Stimulated activated naive CD8-positive, alpha-beta T cell treated with anti-CD3 and anti-CD28 coated beads, Interleukin-15, amount 100 ng/mL, for 72 hours (primary cell): ENCODE results near the gene SIRT7.

ENCODE experiments used
- ATAC-seq: fragments of 150-1000 bp; cut with Tn5 transposase; 2 replicates; pipeline ENCODE4 v1.10.0; 2021; ENCODE audit warnings: mild to moderate bottlenecking, moderate library complexity
- DNase-seq, 2 donors: peaks; one replicate each; pipeline ENCODE4 v3.0.0; 2021 to 2022
- H3K27ac Mint-ChIP-seq, 2 donors: one replicate each; pipeline ENCODE4 v1.8.0; 2022; ENCODE audit warnings: mild to moderate bottlenecking in 2 of 2, mixed read lengths in 2 of 2, moderate library complexity in 2 of 2
- H3K27me3 Mint-ChIP-seq: one replicate; pipeline ENCODE4 v1.8.0; 2022; ENCODE audit warnings: mixed read lengths
- H3K4me1 Mint-ChIP-seq: one replicate; pipeline ENCODE4 v1.8.0; 2022; ENCODE audit warnings: mild to moderate bottlenecking, mixed read lengths
- H3K4me3 Mint-ChIP-seq, 2 donors: one replicate each; pipeline ENCODE4 v1.8.0; 2022; ENCODE audit warnings: mild to moderate bottlenecking in 2 of 2, mixed read lengths in 2 of 2, moderate library complexity in 1 of 2
- H3K9me3 Mint-ChIP-seq, 2 donors: one replicate each; pipeline ENCODE4 v1.8.0; 2022; ENCODE audit warnings: mixed read lengths in 2 of 2

Gene SIRT7

DNA sequence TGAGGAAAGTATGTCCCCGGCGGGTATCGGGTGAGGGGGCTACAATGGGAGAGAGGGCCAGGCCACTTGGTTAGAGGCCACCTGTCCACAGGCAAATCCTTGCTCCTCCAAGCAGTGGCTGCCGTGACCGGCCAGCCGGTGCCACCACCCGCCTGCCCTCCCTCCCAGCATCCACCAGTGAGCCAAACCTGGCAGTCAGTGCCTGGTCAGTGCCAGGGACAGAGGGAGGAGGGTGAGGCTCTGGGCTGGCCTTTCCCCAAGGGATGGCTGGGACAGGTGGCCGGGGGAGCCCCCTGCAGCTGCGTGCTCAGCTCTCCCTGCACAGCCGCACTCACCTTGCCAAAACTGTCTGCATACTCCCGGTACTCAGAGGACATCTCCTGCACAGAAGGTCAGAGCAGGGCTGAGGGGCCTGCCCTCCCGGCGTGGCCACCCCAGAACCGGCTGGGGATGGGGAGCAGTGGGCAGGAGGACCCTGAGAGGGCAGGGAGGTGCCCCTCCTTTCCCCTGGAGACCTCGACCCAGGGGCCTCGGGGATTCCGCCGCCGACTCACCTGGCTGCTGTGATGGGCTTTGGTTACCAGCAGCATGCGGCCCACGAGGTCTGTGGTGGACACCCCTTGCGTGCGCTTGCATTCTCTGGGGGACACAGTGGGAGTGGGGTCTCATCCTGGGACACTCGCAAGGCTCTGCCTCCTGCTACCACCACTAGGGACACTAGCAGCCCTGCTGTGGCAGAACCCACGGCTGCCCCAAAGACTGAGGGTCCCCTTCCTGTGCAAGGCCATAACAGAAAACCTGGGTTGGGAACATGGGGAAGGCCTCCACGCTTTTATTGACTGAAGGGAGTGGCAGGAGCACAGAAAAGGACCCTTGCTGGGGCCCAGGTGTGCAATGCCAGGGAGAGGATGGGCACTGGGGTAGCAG is 10.5 kb downstream of the SIRT7 start:
- Mint-ChIP-seq H3K27me3 (no peaks in the 10 kb centered on the region), H3K4me1 (peaks cover 25% of the 10 kb centered on the region), H3K27ac (no peak overlapping the region), H3K9me3 (no peaks in the 10 kb centered on the region), H3K4me3 (no peak overlapping the region)
- DNase-seq, result no peak
- ATAC-seq, result no peak

DNA sequence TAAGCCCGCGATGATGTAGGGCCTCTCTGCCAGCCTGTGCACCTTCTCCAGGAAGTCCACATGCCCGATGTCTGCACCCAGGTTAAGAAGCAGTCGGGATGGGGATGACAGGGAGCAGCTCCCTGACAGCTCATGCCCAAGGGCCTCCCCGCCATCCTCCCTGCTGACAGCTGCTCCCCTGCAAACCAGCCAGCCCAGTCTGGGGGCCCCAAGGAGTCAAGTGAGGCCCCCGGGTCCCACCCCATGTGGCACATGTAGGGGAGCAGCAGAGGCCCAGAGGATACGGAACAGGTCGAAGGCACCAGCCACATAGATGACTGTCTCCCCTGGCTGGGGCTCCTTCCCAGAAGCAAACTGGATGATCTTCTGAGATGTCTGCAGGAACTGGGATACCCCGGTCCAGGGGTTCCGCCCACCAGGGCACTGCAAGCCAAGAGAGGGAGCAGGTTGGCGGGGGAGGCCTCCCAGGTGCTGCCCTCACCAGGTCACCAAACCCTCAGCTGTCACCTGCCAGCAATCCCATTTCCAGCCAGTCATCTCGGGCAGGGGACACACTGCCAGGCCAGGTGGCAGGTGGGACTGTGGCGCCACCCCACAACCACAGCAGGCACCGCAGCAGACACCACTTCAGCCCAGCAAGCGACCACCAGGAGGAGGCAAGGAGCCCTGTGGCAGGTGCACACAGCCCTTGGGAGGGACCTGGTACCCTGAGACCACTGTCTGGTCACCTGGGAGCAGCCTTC is 11.3 kb downstream of the SIRT7 start:
- Mint-ChIP-seq H3K4me3 (no peak overlapping the region), H3K9me3 (no peaks in the 10 kb centered on the region), H3K27ac (no peak overlapping the region), H3K27me3 (peaks cover 1% of the 10 kb centered on the region), H3K4me1 (peaks cover 17% of the 10 kb centered on the region)
- DNase-seq (no peak), ATAC-seq (no peak)

DNA sequence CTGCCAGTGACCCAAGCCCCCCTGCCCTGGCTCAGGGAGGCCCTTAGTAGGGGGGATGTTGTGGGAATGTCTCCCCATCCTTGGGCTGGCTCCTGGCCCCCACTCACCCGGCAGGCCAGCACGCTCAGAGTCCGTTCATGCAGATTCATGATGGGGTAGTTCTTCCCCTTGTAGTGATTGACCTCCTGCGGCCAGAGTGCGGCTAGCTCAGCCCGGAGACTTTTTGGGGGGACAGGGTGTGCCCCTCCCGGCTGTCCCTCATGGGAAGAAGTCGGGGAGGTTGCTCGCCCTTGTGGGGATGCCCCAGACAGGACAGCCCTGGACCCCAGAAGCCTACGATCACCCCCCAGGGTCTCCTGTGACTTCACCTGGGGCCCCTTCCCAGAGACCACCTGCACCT is 12.0 kb downstream of the SIRT7 start:
- no peak overlapping the region for H3K4me3 Mint-ChIP-seq
- no peak for ATAC-seq
- H3K27me3 Mint-ChIP-seq, result peaks cover 8% of the 10 kb centered on the region
- H3K27ac Mint-ChIP-seq, result no peak overlapping the region
- DNase-seq, result no peak
- H3K4me1 Mint-ChIP-seq, result peaks cover 20% of the 10 kb centered on the region
- H3K9me3 Mint-ChIP-seq, result no peaks in the 10 kb centered on the region

DNA sequence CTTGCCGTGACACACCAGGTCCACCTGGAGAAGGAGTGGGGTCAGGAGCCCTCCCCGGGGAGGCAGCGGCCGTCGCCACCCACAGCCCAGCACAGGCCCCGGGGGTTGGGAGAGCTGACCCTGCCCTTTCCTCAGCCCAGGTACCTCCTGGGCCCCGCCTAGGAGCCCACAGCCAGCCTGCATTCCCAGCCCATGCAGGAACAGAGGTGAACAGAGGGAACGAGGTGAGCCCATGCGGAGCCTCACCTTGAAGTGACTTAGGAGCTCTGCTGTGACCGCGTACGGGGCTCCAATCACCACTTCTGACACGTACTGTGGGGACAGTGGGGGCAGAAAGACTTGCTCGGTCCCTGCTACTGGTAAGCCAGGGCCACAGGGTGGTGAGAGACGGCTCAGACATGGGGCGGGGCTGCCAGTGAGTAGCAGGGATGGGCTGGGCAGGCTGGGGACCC is 12.5 kb downstream of the SIRT7 start:
- H3K27me3 Mint-ChIP-seq, result peaks cover 13% of the 10 kb centered on the region
- no peak overlapping the region for H3K27ac Mint-ChIP-seq
- H3K4me3 Mint-ChIP-seq, result no peak overlapping the region
- H3K4me1 Mint-ChIP-seq, result peaks cover 24% of the 10 kb centered on the region
- H3K9me3 Mint-ChIP-seq, result no peaks in the 10 kb centered on the region
- DNase-seq, result no peak
- no peak for ATAC-seq

DNA sequence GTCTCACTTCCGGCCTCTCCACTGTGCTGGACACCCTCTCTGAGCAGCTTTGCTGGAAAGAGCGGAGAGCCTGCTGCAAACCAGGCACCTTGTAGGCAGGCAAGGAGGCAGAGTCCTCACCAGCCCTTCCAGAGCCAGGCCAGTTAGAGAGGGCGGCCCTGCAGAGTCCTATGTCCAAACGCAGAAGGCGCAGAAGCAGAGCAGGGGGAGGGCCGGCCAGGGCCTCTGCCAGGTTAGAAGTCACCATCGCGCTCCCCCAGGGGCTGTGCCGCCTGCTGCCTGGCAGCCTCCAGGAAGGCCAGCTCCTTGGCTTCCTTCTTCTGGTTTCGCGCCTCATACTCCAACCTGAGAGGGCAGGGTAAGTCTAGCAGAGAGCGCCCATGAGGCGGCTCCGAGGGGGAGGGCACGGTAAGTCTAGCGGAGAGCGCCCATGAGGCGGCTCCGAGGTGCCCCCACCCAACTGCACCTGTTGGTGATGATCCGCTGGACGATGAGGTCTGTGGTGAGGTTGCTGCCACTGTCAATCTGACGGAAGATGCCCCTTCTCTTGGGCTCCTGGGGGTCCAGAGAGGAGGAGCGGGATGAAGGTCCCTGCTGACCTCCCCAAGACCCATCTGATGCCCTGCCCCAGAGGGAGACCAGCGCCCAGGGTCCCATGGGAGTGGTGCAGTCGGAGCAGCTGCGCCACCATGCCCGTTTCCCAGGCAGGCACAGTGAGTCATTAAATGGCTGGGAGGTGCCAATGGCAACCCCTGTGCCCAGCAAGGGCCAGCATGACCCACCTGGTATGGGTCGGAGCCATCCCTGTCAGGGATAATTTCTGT is 13.2 kb downstream of the SIRT7 start:
- Mint-ChIP-seq H3K4me3 (no peak overlapping the region), H3K27ac (no peak overlapping the region), H3K9me3 (no peaks in the 10 kb centered on the region), H3K4me1 (peaks cover 18% of the 10 kb centered on the region), H3K27me3 (peaks cover 13% of the 10 kb centered on the region)
- ATAC-seq (no peak), DNase-seq (no peak)

DNA sequence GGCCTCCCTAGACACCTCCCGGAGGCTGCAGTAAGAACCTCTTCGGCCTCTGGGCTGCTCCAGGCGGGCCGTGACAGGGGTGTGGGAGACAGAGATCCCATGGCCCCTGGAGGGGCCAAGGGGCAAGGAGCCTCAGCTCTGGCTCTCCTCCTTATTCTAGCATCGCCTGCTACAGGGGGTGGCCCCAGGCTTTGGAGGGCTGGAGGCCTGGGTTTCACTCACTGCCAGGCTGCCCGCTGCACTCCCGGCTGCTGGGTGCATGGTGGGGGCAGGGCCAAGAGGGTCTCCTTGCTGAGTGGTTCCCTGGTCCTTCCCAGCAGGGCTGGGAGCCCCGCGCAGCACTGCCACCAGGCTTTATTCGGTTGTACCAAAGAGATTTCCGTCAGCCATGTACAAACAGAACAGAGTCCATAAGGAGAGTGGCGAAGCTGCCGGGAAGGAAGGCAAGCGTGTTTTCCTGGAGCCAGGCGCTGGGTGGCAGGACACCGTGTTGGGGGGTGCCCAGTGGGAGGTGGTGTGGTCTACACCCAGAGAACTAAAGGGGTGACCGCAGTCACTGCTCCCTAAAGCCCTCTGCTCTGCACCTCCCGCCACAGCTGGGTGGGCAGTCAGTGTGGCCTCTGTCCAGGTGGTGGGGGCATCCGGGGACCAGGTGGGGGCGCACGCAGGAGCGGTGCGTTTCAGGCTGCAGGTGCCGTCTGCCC is 13.9 kb downstream of the SIRT7 start:
- DNase-seq (no peak), ATAC-seq (no peak)
- H3K4me1 Mint-ChIP-seq, result peaks cover 10% of the 10 kb centered on the region
- H3K4me3 Mint-ChIP-seq, result no peak overlapping the region
- H3K27ac Mint-ChIP-seq, result no peak overlapping the region
- no peaks in the 10 kb centered on the region for H3K9me3 Mint-ChIP-seq
- H3K27me3 Mint-ChIP-seq, result peaks cover 13% of the 10 kb centered on the region

DNA sequence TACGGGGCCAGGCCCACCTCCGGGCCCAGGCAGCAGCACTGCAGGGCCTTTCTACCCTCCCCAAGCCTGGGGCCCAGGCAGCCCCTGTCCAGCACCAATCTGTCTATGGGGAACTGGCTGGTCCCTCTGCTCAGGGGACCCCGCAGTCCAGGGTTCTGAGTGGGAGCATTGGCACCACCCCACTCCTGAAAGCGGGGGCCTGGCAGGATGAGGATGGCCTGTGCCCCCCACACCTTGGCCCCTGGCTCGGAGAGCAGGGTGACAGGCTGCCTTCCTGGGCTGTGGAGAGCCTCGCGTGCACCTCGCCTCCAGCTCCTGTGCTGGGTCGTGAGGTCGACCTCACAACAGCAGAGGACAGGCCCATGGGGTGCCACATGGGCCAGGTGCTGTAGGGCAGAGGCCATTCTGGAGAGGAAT is 14.6 kb downstream of the SIRT7 start:
- H3K4me3 Mint-ChIP-seq, result no peak overlapping the region
- no peak for DNase-seq
- no peak for ATAC-seq
- no peak overlapping the region for H3K27ac Mint-ChIP-seq
- H3K4me1 Mint-ChIP-seq, result peaks cover 10% of the 10 kb centered on the region
- H3K27me3 Mint-ChIP-seq, result peaks cover 13% of the 10 kb centered on the region
- H3K9me3 Mint-ChIP-seq, result no peaks in the 10 kb centered on the region

DNA sequence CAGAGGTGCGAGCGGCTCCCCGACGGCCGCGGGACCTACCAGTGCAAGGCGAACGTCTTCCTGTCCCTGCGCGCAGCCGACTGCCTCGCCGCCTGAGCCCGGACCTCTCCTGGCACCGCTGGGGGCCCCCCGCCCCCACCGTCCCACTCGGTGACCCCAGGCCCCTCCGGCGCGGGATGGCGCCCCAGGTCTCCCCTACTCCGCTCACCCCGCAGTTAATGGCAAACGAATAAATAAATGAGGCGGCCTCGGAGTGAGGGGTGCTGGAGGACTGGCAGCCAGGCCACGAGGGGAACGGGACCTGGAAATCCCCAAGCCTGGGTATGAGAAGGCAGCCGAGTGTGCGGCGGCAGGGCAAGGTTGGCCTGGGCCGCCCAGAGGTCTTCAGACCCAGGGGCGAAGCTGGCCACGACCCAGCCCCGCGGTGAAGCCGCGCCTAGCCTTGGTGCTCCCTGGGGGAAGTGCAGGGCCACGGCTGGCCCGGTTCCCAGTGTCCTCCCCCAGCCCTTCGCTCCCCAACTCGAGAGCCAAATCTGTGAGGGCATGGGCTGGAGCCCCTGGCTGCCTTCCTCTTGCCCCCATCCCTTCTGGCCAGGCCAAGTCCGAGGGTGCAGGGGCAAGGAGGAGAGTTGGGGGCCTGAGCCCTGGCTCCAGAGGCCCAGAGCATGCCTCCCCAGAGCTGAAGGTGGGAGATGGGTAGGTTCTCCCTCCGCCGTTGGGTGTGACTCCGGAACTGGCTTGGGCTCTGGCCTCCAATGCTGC is 15.1 kb downstream of the SIRT7 start:
- DNase-seq, result no peak
- H3K27ac Mint-ChIP-seq, result no peak overlapping the region
- H3K4me1 Mint-ChIP-seq, result peaks cover 10% of the 10 kb centered on the region
- H3K9me3 Mint-ChIP-seq, result no peaks in the 10 kb centered on the region
- H3K4me3 Mint-ChIP-seq, result peak overlapping the region in 1 of 2 donors; percentile 57
- ATAC-seq, result peak; percentile 49
- H3K27me3 Mint-ChIP-seq, result peaks cover 13% of the 10 kb centered on the region

DNA sequence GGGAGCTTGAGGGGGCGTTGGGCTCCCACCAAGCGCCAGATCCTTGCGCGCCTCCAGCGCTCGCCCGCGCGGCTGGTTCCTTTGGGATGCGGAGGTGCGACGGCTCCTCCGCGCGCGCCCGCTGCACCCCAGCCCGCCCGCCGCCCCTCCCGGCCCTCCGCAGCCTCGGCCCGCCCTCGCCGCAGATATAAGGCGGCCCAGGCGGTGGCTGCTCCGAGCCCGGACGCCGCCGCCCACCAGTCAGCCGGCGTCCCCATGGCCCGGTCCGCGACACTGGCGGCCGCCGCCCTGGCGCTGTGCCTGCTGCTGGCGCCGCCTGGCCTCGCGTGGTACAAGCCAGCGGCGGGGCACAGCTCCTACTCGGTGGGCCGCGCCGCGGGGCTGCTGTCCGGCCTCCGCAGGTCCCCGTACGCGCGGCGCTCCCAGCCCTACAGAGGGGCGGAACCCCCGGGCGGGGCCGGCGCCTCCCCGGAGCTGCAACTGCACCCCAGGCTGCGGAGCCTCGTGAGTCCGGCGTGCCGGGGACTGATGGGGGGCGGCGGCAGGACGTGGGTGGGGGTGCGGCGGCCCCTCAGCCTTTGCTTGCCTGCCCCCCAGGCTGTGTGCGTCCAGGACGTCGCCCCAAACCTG is 15.8 kb downstream of the SIRT7 start, which contains the start of gene NPB:
NPB (plus strand) TSS at position 216 of the 630 bp plus-strand sequence; CDS start at position 256, 40 bp downstream.
- Mint-ChIP-seq H3K4me3 (peak within 1 kb of the TSS in 1 of 2 donors; percentile 57), H3K9me3 (no peaks in the 10 kb centered on the region), H3K27ac (no peak within 1 kb of the TSS), H3K4me1 (peaks cover 10% of the 10 kb centered on the region), H3K27me3 (peaks cover 13% of the 10 kb centered on the region)
- DNase-seq, result no peak
- ATAC-seq, result peak; percentile 52

DNA sequence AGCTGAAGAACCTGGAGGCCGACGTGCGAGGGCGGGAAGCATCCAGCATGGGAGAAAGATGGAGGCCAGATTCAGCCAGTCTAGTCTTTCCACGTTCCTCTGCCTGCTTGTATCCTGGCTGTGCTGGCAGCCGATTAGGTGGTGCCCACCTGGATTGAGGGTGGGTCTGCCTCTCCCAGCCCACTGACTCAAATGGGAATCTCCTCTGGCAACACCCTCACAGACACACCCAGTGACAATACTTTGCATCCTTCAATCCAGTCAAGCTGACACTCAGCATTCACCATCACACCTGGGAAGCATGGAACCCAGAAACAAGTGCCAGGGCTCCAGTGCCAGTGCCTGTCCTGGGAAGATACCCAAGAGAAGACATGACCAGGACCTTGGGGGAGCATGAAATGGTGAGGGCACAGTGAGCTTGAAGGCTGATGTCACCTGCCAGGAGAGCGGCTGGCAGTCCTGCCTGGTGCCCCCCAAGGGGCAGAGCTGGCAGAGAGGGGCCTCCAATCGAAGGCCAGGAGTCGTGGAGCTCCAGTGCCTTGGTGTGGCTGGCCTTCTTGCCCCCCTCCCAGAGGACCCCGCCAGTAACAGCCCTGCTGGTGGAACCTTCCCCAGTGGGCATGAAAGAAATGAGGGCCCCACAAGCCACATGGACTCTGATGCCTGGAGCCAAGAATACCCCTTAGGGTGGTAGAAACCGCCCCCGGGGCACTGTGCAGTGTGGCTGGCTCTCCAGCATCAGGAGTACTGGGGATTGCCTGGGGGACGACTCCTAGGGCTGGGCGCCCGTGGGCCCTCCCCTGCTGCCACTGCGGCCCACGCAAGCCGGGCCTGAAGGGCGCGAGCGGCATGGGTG is 16.6 kb downstream of the SIRT7 start:
- DNase-seq (no peak), ATAC-seq (peak; percentile 38)
- no peaks in the 10 kb centered on the region for H3K9me3 Mint-ChIP-seq
- peaks cover 13% of the 10 kb centered on the region for H3K27me3 Mint-ChIP-seq
- H3K27ac Mint-ChIP-seq, result peak overlapping the region in 1 of 2 donors; percentile 4
- peaks cover 10% of the 10 kb centered on the region for H3K4me1 Mint-ChIP-seq
- no peak overlapping the region for H3K4me3 Mint-ChIP-seq

DNA sequence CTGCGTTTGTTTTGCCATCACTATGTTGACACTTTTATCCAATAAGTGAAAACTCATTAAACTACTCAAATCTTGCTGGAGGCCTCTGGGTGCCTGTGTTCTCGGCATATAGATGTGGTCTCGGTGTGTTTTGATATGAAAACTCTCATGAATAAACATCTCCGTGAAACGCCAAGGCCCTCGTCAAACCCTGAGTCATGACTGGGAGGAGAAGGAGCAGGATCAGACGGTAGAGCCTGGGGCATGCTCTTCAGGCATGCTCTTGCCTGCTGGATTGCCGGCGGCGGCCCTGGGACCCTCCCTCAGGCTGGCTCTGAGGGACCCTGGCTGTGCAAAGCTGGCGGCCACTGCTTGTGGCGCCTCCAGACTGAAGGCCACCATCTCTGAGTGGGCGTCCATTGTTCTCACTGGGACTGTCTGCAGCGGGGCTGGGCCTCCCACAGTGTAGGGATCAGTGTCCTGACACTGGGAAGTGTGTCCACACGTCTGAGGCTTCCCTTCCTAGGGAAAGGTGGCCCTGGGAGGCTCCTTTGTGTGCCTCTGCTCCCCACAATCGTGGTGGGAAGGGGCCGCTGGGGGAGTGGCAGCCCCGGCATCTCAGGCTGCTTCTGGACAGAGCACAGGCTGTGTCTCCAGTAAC is 17.7 kb downstream of the SIRT7 start:
- Mint-ChIP-seq H3K27me3 (peaks cover 13% of the 10 kb centered on the region), H3K4me3 (no peak overlapping the region), H3K9me3 (no peaks in the 10 kb centered on the region), H3K27ac (no peak overlapping the region), H3K4me1 (peaks cover 10% of the 10 kb centered on the region)
- no peak for ATAC-seq
- no peak for DNase-seq

DNA sequence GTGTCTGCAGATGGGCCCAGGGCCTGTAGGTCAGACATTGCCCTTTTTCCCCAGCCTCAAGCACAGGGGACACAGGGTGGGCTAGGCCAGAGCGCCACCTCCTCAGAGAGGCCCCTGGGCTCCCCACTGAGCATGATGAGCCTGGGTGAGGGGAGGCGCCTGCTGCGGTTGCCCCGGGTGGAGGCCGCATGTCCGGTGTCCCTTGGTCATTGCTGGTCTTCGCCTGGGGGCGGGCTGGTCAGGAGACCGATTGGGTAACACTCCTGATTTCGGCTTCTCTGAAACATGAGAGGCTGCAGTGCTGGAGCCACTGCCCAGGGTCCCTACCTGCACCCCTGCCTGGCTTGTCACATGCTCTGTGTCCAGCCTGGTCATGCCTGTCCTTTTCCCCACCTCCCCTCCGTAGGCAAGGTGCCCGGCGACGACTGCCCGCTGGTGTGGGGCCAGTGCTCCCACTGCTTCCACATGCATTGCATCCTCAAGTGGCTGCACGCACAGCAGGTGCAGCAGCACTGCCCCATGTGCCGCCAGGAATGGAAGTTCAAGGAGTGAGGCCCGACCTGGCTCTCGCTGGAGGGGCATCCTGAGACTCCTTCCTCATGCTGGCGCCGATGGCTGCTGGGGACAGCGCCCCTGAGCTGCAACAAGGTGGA is 18.3 kb downstream of the SIRT7 start:
- Mint-ChIP-seq H3K4me1 (peaks cover 10% of the 10 kb centered on the region), H3K27ac (no peak overlapping the region), H3K27me3 (peaks cover 13% of the 10 kb centered on the region), H3K4me3 (no peak overlapping the region), H3K9me3 (no peaks in the 10 kb centered on the region)
- ATAC-seq (no peak), DNase-seq (no peak)
